Activated T-cell treated with anti-CD3 and anti-CD28 coated beads for 1 hour (primary cell): Measurements from ENCODE around the gene ZC3H4.
A peak's percentile ranks its signal among the peaks of the same experiment; 100 is the strongest.
"Not testable (repeated sequence)": the region's sequence is repeated elsewhere in the genome, so short reads cannot be mapped to it uniquely, and the experiment has no call there.

Experiments used
- DNase-seq: peaks from one replicate; pipeline ENCODE4 v3.0.0-alpha.2; 2020; ENCODE audit warnings: low read depth

Gene ZC3H4

GRCh38 chr19:47112997-47113849, at the start of gene ZC3H4:
Gene ZC3H4, minus strand, starts transcription at chr19:47113776. Its CDS starts 1,192 bp downstream, at chr19:47112584.
- peak; percentile 97 for DNase-seq

GRCh38 chr19:47161876-47162489, 48.4 kb upstream of the ZC3H4 start:
- DNase-seq = no peak

- peak; percentile 19 for DNase-seq
These were observed 45.4 kb upstream of the ZC3H4 start for GRCh38 chr19:47158879-47159503.

GRCh38 chr19:47158367-47158791, 44.8 kb upstream of the ZC3H4 start:
- DNase-seq = no peak

GRCh38 chr19:47157431-47158321, 44.1 kb upstream of the ZC3H4 start:
- peak; percentile 33 for DNase-seq

GRCh38 chr19:47156861-47157430, 43.4 kb upstream of the ZC3H4 start:
- DNase-seq = no peak

- DNase-seq = no peak
These were observed 41.6 kb upstream of the ZC3H4 start for GRCh38 chr19:47155148-47155547.

GRCh38 chr19:47153266-47153665, 39.7 kb upstream of the ZC3H4 start:
- DNase-seq = no peak

- DNase-seq = no peak
These were observed 39.1 kb upstream of the ZC3H4 start for GRCh38 chr19:47152632-47153031.

- no peak for DNase-seq
These were observed 38.6 kb upstream of the ZC3H4 start for GRCh38 chr19:47152205-47152604.

GRCh38 chr19:47151627-47152026, 38.1 kb upstream of the ZC3H4 start:
- no peak for DNase-seq

GRCh38 chr19:47146920-47147319, 33.3 kb upstream of the ZC3H4 start:
- DNase-seq = no peak

- no peak for DNase-seq
These were observed 32.3 kb upstream of the ZC3H4 start for GRCh38 chr19:47145639-47146486.

- DNase-seq = no peak
These were observed 31.1 kb upstream of the ZC3H4 start for GRCh38 chr19:47144630-47145029.

- DNase-seq = no peak
These were observed 29.9 kb upstream of the ZC3H4 start for GRCh38 chr19:47143322-47144073.

- no peak for DNase-seq
These were observed 29.2 kb upstream of the ZC3H4 start for GRCh38 chr19:47142779-47143178.

GRCh38 chr19:47141695-47142094, 28.1 kb upstream of the ZC3H4 start:
- no peak for DNase-seq

- not testable (repeated sequence) for DNase-seq
These were observed 27.7 kb upstream of the ZC3H4 start for GRCh38 chr19:47141252-47141651.

- no peak for DNase-seq
These were observed 21.6 kb upstream of the ZC3H4 start for GRCh38 chr19:47135156-47135555.

GRCh38 chr19:47134545-47134944, 21.0 kb upstream of the ZC3H4 start:
- no peak for DNase-seq
